Effector memory CD8-positive, alpha-beta T cell (primary cell): ENCODE measurements around the gene ITGB7.

Experiments used
- ATAC-seq: fragments of 150-1000 bp; cut with Tn5 transposase; replicated peaks from 2 replicates; pipeline ENCODE4 v1.10.0; 2021; ENCODE audit warnings: mild to moderate bottlenecking, moderate library complexity
- DNase-seq, 3 experiments: peaks; one replicate each; pipeline ENCODE4 v3.0.0; 2021
- H3K27ac Mint-ChIP-seq, 2 donors: one replicate each; pipeline ENCODE4 v1.8.0; 2022; ENCODE audit warnings: mild to moderate bottlenecking in 2 of 2, mixed read lengths in 2 of 2, moderate library complexity in 2 of 2
- H3K27me3 Mint-ChIP-seq, 2 donors: one replicate each; pipeline ENCODE4 v1.8.0; 2022; ENCODE audit warnings: mixed read lengths in 2 of 2
- H3K36me3 Mint-ChIP-seq: one replicate; pipeline ENCODE4 v1.8.0; 2022; ENCODE audit warnings: mild to moderate bottlenecking, moderate library complexity, mixed read lengths; ENCODE audit not compliant: insufficient read depth
- H3K4me1 Mint-ChIP-seq, 2 donors: one replicate each; pipeline ENCODE4 v1.8.0; 2022; ENCODE audit warnings: low read depth in 2 of 2, mixed read lengths in 2 of 2
- H3K4me3 Mint-ChIP-seq, 2 donors: one replicate each; pipeline ENCODE4 v1.8.0; 2022; ENCODE audit warnings: mild to moderate bottlenecking in 2 of 2, mixed read lengths in 2 of 2, moderate library complexity in 2 of 2
- H3K9me3 Mint-ChIP-seq, 2 donors: one replicate each; pipeline ENCODE4 v1.8.0; 2022; ENCODE audit warnings: mixed read lengths in 2 of 2

ITGB7 gene

GRCh38 chr12:53143355-53143754, 63.7 kb downstream of the ITGB7 start:
- H3K27me3 Mint-ChIP-seq, result peaks cover 6 to 9% of the 10 kb centered on the region in 2 donors
- H3K27ac Mint-ChIP-seq, result no peak overlapping the region
- no peaks in the 10 kb centered on the region for H3K4me1 Mint-ChIP-seq

More at GRCh38 chr12:53143355-53143754, 63.7 kb downstream of the ITGB7 start:
- DNase-seq (no peak), ATAC-seq (no peak)
- Mint-ChIP-seq H3K9me3 (no peaks in the 10 kb centered on the region), H3K4me3 (no peak overlapping the region), H3K36me3 (no peaks in the 10 kb centered on the region)
